Left hindlimb (tissue), 1 donor: Measurements from ENCODE around the gene FTSJ3.

ENCODE experiments used
- DNase-seq: peaks from one replicate; pipeline ENCODE4 v3.0.0-alpha.2; 2018

FTSJ3 gene

GRCh38 chr17:63783522-63783921, 43.9 kb downstream of the FTSJ3 start:
- no peak for DNase-seq

- DNase-seq = no peak
Measured at GRCh38 chr17:63780928-63781327, 46.5 kb downstream of the FTSJ3 start.

- no peak for DNase-seq
Measured at GRCh38 chr17:63780507-63780906, 47.0 kb downstream of the FTSJ3 start.

GRCh38 chr17:63775420-63775819, 52.0 kb downstream of the FTSJ3 start:
- no peak for DNase-seq

- no peak for DNase-seq
Measured at GRCh38 chr17:63774969-63775265, 52.5 kb downstream of the FTSJ3 start.

- DNase-seq = peak; percentile 79
Measured at GRCh38 chr17:63774141-63774968, 53.1 kb downstream of the FTSJ3 start, which contains the start of gene DDX42. Gene DDX42, plus strand, starts transcription at chr17:63774170. Its CDS starts 12,880 bp downstream, at chr17:63787050.

GRCh38 chr17:63773272-63774140, 54.0 kb downstream of the FTSJ3 start, which contains the start of gene CCDC47:
Gene CCDC47, minus strand, starts transcription at chr17:63773597. Its CDS starts 7,422 bp downstream, at chr17:63766175.
- peak; percentile 100 for DNase-seq

GRCh38 chr17:63772801-63773271, 54.6 kb downstream of the FTSJ3 start:
- DNase-seq = no peak
